ENCODE measurements around the gene ITPR1.

DNA sequence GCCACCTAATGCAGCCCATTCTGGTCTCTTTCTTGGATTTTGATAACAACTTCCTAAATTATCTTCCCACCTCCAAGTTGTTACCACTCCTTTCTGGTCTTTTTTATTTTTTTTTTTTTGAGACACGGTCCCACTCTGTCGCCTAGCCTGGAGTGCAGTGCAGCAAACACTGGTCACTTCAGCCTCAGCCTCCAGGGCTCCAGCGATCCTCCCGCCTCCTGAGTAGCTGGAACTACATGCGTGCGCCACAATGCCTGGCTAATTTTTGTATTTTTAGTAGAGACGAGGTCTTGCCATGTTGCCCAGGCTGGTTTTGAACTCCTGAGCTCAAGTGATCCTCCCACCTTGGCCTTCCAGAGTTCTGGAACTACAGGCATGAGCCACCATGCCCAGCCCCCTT lies 393.3 kb downstream of the ITPR1 start:
- TF ChIP-seq, protein P1, sequence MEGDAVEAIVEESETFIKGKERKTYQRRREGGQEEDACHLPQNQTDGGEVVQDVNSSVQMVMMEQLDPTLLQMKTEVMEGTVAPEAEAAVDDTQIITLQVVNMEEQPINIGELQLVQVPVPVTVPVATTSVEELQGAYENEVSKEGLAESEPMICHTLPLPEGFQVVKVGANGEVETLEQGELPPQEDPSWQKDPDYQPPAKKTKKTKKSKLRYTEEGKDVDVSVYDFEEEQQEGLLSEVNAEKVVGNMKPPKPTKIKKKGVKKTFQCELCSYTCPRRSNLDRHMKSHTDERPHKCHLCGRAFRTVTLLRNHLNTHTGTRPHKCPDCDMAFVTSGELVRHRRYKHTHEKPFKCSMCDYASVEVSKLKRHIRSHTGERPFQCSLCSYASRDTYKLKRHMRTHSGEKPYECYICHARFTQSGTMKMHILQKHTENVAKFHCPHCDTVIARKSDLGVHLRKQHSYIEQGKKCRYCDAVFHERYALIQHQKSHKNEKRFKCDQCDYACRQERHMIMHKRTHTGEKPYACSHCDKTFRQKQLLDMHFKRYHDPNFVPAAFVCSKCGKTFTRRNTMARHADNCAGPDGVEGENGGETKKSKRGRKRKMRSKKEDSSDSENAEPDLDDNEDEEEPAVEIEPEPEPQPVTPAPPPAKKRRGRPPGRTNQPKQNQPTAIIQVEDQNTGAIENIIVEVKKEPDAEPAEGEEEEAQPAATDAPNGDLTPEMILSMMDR (IDR thresholded peaks at IDR 0.05): no peak
- no peak for TF ChIP-seq EP300 (IDR thresholded peaks at IDR 0.05)
- no peak for TF ChIP-seq POLR2A (IDR thresholded peaks at IDR 0.05)
